GM18520 (cell line): ENCODE measurements around the gene GYS2.
"Not testable (repeated sequence)": the region's sequence is repeated elsewhere in the genome, so short reads cannot be mapped to it uniquely, and the experiment has no call there.

Experiments used
- ATAC-seq: cut with Tn5 transposase; IDR thresholded peaks from one replicate; pipeline ENCODE4 v1.9.1; 2021; ENCODE audit not compliant: unreplicated experiment

The GYS2 gene

GRCh38 chr12:21604245-21605101 is at the start of gene GYS2:
GYS2 (minus strand) TSS chr12:21604847; CDS start chr12:21604592, 255 bp downstream.
- ATAC-seq = no peak

DNA sequence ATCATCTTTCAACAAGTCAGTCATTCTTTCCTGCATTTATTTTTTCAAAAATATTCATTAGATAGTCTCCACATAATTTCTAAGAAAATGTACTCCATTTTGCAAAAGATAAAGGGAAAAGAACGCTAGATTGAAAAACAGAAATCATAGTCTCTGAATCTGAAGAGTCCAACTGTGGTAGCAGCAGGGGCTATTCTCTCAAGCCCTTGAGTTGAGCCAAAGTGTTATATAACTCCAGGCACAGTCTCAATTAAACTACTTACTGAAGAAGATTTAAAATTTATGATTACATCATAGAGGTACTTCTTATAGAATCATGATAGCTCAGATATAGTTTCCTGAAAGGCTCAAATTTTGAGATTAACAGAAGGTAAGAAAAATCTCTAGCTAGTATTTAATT is 47.2 kb upstream of the GYS2 start:
- ATAC-seq = no peak

GRCh38 chr12:21650997-21651396 is 46.4 kb upstream of the GYS2 start:
- ATAC-seq = no peak

GRCh38 chr12:21649034-21649433 is 44.4 kb upstream of the GYS2 start:
- ATAC-seq = no peak

DNA sequence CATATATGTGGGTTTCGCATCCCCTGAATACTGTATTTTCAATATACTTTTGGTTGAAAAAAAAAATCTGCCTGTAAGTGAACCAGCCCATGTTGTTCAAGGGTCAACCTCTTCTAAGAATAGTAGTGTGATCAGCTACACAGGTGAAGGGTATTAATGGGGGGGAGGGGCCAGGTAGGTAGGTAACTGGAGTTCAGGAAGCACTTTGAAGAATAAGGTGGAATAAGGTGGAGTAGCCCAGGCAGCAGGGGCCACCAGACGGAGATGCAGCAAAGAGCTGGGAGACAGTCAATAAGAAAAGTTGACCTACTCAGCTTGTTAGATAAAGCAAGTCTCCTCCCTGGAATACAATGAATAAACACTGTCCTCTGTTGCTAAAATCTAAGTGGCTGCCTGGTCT is 43.7 kb upstream of the GYS2 start:
- ATAC-seq = no peak

DNA sequence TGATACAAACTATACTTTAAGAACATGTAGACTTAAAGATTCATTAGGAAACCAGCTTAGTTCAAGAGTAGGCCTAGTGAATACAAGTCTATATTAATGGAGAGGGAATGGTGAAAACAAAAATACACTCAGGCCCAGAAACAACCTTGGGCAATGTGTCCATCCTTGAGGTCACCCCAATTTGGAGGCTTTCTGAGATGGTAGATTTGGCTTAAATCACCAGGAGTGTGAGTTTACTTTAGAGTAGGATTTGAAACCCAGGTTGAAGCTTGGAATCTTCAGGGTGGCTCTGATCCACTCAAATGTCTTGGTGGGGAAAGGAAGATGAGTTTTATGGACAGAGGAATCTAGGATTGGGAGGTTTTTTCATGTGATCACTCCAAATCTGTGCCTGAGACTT is 42.5 kb upstream of the GYS2 start:
- ATAC-seq = no peak

DNA sequence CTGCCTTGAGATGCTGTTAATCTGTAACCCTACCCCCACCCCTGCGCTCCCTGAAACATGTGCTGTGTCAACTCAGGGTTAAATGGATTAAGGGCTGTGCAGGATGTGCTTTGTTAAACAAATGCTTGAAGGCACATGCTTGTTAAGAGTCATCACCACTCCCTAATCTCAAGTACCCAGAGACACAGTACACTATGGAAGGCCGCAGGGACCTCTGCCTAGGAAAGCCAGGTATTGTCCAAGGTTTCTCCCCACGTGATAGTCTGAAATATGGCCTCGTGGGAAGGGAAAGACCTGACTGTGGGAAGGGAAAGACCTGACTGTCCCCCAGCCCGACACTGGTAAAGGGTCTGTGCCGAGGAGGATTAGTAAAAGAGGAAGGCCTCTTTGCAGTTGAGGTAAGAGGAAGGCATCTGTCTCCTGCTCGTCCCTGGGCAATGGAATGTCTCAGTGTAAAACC is 40.4 kb upstream of the GYS2 start:
- not testable (repeated sequence) for ATAC-seq

- no peak for ATAC-seq
These were observed 39.9 kb upstream of the GYS2 start for GRCh38 chr12:21644516-21644915.

DNA sequence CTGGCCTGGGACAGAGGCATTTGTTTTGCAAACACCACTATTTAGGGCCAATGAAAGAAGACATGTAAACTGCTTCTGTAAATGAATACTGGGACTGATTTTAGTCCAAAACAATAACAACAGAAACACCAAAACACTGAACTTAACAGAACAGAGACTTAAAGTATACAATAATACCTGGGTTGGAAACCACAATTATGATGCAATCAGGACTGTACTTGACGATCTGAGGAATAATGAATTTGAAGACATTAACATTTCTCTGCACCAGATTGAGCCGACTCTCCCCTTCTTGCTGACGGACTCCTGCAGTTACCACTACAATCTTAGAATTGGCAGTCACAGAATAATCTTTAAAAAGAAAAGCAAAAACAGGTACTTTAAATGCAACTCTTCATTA is 39.1 kb upstream of the GYS2 start:
- ATAC-seq = no peak

GRCh38 chr12:21642707-21643389 is 38.2 kb upstream of the GYS2 start:
- ATAC-seq = peak; percentile 59

DNA sequence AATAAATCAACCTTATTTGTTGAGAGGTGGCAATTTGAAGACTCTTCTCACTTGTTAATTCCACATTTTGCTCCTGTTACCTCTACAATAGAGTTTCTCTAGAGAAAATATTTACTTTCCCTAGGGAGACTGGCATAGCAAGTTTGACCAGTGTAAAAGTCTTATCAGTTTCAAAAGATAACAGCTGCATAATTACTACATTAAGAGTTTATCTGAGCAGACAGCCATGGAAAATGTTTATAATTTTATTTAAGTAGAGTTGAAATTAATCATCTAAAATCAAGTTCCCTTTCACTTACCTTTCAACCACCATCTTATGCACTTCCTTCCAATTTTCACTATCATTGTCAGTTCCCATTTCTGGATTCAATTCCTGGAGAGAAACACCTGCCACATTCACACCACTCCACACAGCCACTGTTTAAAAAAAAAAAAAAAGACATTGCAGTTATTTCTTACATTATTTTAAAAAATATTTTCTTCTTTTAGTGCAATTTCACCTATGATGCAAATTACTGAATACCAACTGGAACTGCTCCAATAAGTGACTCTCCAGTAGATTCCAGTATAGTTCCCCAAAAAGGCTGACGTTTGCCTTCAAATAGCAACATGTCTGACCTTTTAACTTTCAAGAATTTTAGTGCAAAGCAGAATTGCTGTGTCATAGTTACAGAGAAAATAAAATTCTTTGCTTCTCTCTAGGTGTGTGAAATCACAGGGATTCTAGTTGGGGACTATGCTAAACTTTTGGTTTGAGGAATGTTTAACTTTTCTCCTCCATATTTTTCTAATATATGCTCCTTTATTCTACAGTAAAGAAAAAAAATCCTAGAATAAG is 33.6 kb upstream of the GYS2 start:
- ATAC-seq = no peak

GRCh38 chr12:21634245-21634644 is 29.6 kb upstream of the GYS2 start:
- no peak for ATAC-seq

GRCh38 chr12:21631367-21631766 is 26.7 kb upstream of the GYS2 start:
- no peak for ATAC-seq

DNA sequence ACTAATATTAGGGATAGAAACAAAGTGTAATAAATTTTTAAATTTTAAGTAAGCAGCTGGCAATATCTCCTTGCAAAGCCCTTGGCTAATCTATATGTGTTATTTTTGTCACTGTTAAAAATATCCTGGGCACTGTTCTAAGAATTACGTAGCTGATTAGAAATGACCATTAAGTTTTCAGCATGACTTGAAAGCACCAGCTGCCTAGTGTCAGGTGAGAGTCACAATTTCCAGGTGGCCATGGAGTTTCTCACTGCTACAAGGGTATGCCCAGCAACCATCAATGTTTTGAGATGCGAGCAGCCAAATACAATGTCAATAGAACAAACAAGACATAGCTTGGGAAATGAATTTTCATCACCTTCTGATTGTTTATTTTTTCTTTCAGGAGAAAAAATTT is 23.3 kb upstream of the GYS2 start:
- no peak for ATAC-seq

DNA sequence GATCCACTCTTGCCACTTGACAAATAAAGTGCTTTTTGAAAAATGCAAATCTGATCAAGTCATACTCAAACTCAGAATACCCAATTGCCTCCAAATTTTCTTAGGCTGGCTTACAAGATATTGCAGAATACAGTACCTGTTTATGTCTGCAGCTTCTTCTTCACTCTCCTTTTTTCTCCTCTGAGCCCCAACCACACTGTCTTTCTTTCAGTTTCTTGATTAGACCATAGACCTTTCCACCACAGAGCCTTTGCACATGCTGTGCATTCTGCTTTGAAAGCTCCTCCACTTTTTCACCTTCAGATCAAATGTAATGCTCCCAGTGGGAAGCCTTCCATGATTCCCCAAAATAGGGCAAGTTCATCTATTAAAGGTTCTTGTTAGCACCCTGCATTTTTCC is 13.9 kb upstream of the GYS2 start:
- ATAC-seq = no peak

GRCh38 chr12:21617030-21617429 is 12.4 kb upstream of the GYS2 start:
- no peak for ATAC-seq

GRCh38 chr12:21615431-21615830 is 10.8 kb upstream of the GYS2 start:
- ATAC-seq = no peak

GRCh38 chr12:21614506-21614905 is 9.9 kb upstream of the GYS2 start:
- ATAC-seq = no peak

DNA sequence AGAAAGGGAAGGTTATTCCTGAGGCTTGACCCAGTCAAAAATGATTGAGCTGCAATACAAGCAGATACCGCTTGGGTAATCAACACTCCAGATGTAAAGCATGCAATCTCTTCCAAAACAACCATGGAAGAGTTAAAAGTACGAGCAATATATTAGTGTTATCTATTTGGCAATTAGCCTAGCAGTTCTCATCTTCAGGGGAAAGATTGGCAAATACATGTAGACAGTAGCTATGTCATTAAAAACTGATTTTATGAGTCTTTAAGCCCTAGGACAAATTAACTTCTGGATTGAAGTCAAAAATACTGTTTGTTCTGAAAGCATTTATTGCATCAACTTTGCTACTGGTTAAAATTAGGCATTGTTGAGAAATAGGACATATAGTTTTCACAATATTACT is 9.3 kb upstream of the GYS2 start:
- ATAC-seq = no peak

DNA sequence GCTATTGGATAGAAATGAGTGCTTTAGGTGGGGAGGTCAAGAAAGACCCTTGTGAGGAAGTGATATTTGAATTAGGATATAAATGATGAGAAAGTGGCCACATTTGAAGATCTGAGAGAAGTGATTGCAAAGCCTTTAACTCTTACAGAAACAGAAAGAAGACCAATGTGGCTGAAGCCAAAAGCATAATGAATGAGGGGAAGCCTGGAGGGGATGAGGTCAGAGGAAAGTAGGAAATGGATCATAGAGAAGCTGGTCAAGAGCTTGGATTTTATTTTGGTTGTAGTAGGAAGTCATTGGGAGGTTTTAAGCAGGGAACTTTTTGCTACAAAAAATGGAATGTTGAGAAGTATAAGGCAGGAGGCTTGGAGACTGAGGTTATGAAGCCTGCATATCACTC is 3.5 kb upstream of the GYS2 start:
- ATAC-seq = no peak

- no peak for ATAC-seq
These were observed 3.1 kb upstream of the GYS2 start for GRCh38 chr12:21607701-21608100.
